ENCODE data around the gene ALDH8A1.
A peak's percentile ranks its signal among the peaks of the same experiment; 100 is the strongest.

The ALDH8A1 gene

GRCh38 chr6:134882426-134883038 is 67.4 kb downstream of the ALDH8A1 start:
- no peak overlapping the region for H3K4me3 Mint-ChIP-seq
- DNase-seq: peak; percentile 74
- no peaks in the 10 kb centered on the region for H3K4me1 Mint-ChIP-seq (ENCODE audit: low read depth)
- no peaks in the 10 kb centered on the region for H3K36me3 Mint-ChIP-seq (ENCODE audit: low read depth)
- no peak overlapping the region for H3K27ac Mint-ChIP-seq
- peaks cover 18% of the 10 kb centered on the region for H3K27me3 Mint-ChIP-seq
- H3K9me3 Mint-ChIP-seq: no peaks in the 10 kb centered on the region

- Mint-ChIP-seq H3K27me3 (peaks cover 18% of the 10 kb centered on the region), H3K9me3 (peaks cover under 1% of the 10 kb centered on the region), H3K4me3 (no peak overlapping the region), H3K4me1 (ENCODE audit: low read depth) (no peaks in the 10 kb centered on the region), H3K36me3 (ENCODE audit: low read depth) (no peaks in the 10 kb centered on the region), H3K27ac (no peak overlapping the region)
- DNase-seq: no peak
Measured at GRCh38 chr6:134880487-134881190, 69.3 kb downstream of the ALDH8A1 start.

- H3K4me3 Mint-ChIP-seq: no peak overlapping the region
- peaks cover 9% of the 10 kb centered on the region for H3K4me1 Mint-ChIP-seq (ENCODE audit: low read depth)
- H3K27ac Mint-ChIP-seq: no peak overlapping the region
Measured at GRCh38 chr6:134878136-134878535, 71.8 kb downstream of the ALDH8A1 start.

GRCh38 chr6:134875367-134875766 is 74.5 kb downstream of the ALDH8A1 start:
- Mint-ChIP-seq H3K27ac (no peak overlapping the region), H3K4me1 (ENCODE audit: low read depth) (peaks cover 19% of the 10 kb centered on the region), H3K4me3 (no peak overlapping the region), H3K9me3 (peaks cover 7% of the 10 kb centered on the region), H3K36me3 (ENCODE audit: low read depth) (no peaks in the 10 kb centered on the region), H3K27me3 (no peaks in the 10 kb centered on the region)
- no peak for DNase-seq

More at GRCh38 chr6:134878136-134878535, 71.8 kb downstream of the ALDH8A1 start:
- Mint-ChIP-seq H3K27me3 (peaks cover 4% of the 10 kb centered on the region), H3K9me3 (peaks cover 7% of the 10 kb centered on the region), H3K36me3 (ENCODE audit: low read depth) (no peaks in the 10 kb centered on the region)
- DNase-seq: no peak

GRCh38 chr6:134873500-134874388 is 76.2 kb downstream of the ALDH8A1 start:
- Mint-ChIP-seq H3K27ac (no peak overlapping the region), H3K36me3 (ENCODE audit: low read depth) (no peaks in the 10 kb centered on the region), H3K27me3 (no peaks in the 10 kb centered on the region), H3K4me3 (peak overlapping the region; percentile 46), H3K4me1 (ENCODE audit: low read depth) (peaks cover 20% of the 10 kb centered on the region), H3K9me3 (peaks cover 7% of the 10 kb centered on the region)
- DNase-seq: no peak

- no peak for DNase-seq
- no peaks in the 10 kb centered on the region for H3K27me3 Mint-ChIP-seq
- no peak overlapping the region for H3K4me3 Mint-ChIP-seq
- H3K4me1 Mint-ChIP-seq (ENCODE audit: low read depth): peaks cover 20% of the 10 kb centered on the region
- H3K9me3 Mint-ChIP-seq: peaks cover 7% of the 10 kb centered on the region
- H3K27ac Mint-ChIP-seq: no peak overlapping the region
- H3K36me3 Mint-ChIP-seq (ENCODE audit: low read depth): no peaks in the 10 kb centered on the region
Measured at GRCh38 chr6:134870677-134871498, 79.0 kb downstream of the ALDH8A1 start.

- Mint-ChIP-seq H3K36me3 (ENCODE audit: low read depth) (no peaks in the 10 kb centered on the region), H3K4me3 (no peak overlapping the region), H3K27me3 (no peaks in the 10 kb centered on the region), H3K4me1 (ENCODE audit: low read depth) (peaks cover 14% of the 10 kb centered on the region), H3K27ac (no peak overlapping the region), H3K9me3 (no peaks in the 10 kb centered on the region)
- no peak for DNase-seq
Measured at GRCh38 chr6:134868812-134869211, 81.1 kb downstream of the ALDH8A1 start.
